Endometrial microvascular endothelial cells (primary cell): Measurements from ENCODE around the gene DCP1B. TPM values are rescaled to one million over a fixed set of nuclear protein-coding genes. Genes with fewer than 3 reads are reported as not detected.

Experiments used
- in situ Hi-C: cut with HindIII; loops from 2 replicates; pipeline ENCODE4 v1.10.0; 2017; ENCODE audit warnings: low sequenced_read_pairs, low pct_unique_long_range_greater_than_20kb; ENCODE audit errors: inconsistent ontology term
- total RNA-seq: library from RNA; depleted of rRNA; stranded (reverse); fragments of >200 nt; gene quantifications from one replicate; pipeline ENCODE4 v1.2.3, GENCODE V29; 2015; ENCODE audit errors: inconsistent ontology term

The DCP1B gene
- 32.5 TPM for total RNA-seq

DNA sequence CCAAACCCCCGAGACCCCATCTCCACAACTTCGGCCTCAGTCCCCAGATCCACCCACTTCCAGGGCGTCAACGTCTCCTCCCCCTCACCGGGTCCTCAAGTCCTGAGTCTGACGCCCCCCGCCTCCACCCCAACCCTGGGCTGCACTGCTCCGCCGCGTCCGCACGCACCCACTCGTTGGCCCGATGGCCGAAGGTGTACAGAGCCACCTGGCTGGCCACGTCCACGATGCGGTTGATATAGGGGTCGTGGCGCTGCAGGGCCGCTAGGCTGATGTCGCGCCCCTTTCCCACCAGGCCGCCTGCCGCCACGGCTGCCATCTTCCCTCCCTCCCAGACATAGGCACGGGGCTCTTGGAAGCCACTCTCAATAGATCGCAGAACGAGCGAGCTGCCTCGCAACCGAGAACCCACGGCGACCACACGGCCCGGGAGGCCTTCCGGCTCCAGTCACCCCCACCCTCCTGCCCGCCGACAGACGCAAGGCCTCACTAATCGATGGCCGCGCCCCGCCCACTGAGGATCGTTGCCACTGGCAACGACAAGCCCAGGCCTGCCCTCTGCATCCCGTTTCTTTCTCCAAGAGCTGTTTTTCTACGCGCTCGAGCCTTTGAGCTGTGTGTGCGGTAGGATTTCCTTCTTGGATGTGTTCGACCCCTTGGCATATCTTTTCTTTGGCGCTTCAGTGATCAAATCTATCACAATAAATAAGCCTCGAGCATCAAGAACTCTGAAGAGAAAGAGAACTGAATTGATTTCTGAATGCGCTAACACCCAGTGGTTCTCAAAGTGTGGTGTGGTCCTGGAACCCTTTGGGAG lies at the start of gene DCP1B:
Gene DCP1B, minus strand, starts transcription at position 345 of the 817 bp plus-strand sequence. Its CDS starts 26 bp downstream, at position 319.
- in situ Hi-C loops = no loop called here

DNA sequence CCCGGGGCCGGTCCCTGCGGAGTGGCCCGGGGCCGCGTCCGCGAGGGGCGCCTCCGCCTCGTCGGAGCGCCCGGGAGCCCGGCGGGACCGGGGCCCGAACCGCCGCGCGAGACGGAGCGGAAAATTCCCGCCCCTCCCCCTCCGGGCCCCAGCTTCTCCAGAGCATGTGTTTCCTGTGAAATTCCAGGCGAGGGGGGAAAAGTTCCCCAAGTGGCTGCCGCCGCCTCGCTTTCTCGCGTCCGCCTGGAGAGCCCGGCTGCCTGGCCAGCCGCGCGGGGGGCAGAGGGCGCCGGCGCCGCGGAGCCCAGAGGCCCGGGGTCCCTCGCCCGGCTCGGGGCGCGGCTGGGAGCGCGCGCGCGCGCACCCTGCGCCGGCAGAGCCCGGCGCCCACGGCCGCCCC lies 49.4 kb upstream of the DCP1B start:
- in situ Hi-C loops = no loop called here

DNA sequence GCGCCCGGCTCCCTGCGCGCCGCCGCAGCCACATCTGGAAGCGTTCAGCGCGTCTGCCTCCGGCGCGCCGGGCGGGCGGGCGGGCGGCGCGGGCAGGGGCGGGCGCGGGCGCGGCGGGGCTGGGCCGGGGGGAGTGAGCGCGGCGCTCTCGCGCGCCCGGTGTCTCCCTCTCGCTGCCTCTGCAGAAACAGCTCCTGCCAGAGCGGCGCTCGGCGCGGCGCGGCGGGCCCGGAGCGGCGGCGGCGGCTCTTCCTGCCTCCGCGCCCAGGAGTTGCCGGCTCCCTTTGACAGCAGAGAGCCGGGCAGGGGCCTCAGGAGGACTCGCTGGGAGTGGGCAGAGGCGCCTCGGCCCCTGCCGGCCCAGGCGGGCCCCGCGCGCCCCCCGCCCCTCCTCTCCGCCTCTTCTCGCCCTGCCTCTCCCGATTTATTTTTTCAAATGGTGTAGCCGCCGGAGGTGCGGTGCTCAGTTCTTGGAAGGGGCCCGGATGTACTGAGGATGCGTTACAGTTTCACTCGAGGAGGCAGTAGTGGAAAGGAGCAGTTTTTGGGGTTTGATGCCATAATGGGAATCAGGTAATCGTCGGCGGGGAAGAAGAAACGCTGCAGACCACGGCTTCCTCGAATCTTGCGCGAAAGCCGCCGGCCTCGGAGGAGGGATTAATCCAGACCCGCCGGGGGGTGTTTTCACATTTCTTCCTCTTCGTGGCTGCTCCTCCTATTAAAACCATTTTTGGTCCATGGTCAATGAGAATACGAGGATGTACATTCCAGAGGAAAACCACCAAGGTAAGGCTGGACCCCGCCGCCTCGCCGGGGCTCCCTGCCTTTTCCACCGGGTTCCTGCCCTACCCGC lies 48.8 kb upstream of the DCP1B start, which contains the start of gene CACNA1C:
Gene CACNA1C, plus strand, starts transcription at position 162 of the 853 bp plus-strand sequence. Its CDS starts 576 bp downstream, at position 738.
- in situ Hi-C loops = no loop called here

DNA sequence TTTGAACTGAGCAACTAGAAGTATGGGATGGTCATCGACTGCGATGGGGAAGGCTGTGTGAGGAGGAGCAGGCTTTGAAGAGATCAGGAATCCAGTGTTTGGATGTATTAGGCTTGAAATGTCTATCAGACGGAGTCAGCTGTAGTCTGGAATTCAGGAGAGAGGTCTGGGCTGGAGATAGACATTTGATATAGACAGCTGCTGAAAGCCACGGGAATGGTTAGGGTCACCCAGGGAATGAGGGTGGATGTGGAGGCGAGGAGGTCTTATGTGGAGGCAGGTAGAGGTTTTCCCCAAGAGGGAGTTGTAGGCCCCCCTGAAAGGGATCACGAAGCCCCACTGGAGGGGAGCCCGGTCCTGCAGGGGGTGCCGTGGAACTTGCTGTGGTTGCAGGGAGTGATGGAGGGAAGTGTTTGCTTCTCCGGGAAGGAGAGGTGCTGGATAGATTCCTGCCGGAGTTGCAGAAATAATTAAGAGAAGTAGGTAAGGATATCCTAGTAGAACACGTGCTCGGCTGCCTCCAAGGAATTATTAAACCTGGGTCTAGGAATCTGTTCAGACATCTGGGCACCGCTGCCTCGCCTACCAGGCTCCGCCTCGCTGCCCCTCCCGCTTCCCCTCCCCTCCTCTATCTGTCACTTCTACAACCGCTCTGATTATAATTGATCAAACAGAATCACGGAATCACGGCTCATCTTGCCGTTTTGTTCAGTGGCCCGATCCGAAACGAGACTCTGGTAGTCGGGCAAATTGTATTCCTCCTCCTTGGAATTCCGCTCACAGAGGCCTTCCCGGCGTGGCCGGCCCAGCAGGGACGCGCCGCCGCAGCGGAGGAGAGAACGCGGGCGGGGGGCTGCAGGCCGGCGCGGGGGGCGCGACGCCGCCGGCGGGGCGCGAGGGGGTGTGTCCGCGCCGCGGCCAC lies 47.7 kb upstream of the DCP1B start:
- in situ Hi-C loops = no loop called here

DNA sequence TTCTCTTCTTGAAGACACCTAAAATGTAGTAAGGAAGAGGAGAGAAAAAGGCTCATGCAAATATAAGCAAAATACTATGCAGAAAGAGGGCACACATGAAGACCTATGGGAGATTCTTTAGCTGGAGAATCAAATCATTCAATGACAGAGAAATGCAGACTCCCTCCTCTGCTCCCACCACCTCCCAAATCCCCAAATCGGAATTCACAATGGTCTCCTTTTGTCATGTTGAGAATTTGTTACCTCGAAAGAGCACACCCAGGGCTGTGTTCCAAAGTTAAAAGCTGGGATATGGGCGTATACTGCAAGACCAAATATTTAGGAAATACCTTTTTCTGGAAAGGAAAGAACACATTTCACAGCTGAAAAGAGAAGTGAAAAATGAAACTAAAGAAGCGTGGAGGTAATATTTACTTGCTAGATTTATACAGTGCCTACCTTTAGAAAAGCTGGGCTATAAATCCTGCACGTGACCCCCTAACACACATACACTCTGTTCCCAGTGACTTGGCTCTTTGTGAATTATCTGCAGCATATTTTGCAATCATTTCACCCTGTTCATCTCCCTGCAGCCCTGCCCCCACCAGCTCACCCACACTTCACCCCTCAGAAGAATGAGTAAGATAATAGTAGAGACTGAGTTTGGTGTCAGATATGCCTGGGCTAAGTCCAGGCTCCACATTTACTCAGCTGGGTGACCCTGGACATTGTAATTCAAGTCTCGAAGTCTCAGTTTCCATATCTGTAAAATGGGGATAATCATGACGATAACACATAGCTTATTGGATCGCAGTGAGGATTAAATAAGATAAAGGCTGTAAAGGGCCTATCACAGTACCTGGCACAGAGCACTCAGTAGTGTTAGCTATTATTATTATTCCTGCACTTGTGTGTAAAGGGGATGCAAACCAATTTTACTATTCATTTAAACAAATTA lies 45.6 kb upstream of the DCP1B start:
- in situ Hi-C loops = no loop called here

DNA sequence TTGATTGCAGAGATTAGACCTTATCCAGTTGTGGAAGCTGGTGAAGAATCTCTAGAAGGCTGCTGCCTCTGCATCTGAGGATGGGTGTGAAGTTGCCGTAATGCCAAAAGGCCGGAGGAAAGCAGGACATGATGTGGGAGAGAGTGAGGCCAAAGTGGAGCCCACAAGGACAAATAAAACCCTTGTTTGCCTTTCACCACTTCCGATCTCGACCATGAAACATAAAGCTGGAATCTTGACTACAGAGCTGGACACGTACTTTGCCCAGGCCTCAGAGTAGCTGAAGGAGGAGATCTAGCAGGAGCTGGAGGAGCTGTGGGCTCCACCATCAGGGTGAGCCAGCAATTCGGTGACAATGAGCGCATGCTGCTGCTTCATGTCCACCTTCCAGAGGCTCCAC lies 43.5 kb upstream of the DCP1B start:
- in situ Hi-C loops = no loop called here

DNA sequence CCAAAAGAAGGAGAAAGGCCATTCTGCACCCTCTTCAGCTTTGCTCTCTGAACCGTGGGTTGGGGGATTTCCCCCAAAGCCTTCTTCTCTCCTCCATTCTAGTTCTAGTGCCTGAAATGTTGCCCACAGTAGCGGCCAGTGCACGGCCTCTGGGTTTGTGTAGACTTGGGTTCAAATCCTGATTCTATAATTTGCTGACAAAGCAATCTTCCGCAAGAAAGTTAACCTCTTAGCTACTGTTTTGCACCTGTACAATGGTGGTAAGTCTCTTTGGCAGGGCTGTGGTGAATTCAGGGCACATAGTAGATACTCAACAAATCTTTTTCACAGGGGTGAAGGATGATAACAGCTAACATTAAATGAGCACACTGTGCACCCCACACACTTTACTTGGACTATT lies 42.7 kb upstream of the DCP1B start:
- in situ Hi-C loops = no loop called here

DNA sequence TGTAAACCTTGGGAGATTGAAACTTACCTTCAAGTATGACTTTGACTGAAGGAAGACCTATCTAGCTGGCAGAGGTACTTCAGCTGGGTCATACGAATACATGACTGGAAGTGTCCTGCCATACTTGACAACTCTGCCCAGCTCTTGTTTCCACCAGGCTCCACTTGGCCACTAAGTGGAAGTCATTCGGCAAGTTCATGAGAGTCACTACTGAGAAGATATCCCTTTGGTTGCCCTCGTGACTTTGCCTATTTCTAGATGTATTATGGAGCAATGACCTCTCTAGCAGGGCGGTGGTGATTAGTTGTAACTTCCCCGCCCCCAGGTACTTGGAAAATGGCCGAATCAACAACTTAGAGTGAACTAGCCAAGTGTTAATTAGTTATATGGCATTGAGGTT lies 39.9 kb upstream of the DCP1B start:
- in situ Hi-C loops = no loop called here

DNA sequence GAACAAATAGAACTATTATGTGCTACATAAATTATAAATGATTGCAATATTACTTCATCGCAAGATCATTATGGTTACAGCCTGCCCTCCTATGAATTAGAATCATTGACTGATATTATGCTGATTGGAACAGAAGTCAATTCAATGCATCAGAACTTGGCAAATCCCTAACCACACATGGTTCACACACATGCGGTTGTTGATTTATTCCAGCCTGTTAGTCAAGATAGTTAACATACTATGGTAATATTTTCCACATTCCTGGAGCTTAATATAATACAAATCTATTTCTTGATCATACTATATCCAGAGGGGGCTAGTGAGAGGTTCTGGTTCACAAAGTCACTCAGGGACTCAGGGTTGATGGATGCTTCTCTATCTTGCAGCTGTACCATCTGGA lies 38.8 kb upstream of the DCP1B start:
- in situ Hi-C loops = no loop called here

DNA sequence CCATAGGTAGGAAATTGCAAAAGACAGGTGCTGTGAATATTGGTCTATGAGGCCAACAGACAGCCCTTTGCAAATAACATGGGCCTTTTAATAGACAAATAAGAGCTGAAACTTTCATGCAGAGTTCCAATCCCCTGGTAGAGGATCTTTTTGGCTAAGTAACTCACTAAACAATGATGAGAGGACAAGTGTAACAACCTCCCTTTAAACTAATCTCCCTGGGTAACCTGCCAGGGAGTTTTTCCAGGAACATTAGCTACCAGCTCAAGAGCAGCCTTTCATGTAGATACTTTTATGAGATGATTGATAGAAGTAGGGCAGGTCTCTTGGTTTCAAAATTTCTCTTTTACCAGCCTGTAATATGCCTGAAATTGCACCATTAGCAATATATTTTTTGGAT lies 34.8 kb upstream of the DCP1B start:
- in situ Hi-C loops = no loop called here

DNA sequence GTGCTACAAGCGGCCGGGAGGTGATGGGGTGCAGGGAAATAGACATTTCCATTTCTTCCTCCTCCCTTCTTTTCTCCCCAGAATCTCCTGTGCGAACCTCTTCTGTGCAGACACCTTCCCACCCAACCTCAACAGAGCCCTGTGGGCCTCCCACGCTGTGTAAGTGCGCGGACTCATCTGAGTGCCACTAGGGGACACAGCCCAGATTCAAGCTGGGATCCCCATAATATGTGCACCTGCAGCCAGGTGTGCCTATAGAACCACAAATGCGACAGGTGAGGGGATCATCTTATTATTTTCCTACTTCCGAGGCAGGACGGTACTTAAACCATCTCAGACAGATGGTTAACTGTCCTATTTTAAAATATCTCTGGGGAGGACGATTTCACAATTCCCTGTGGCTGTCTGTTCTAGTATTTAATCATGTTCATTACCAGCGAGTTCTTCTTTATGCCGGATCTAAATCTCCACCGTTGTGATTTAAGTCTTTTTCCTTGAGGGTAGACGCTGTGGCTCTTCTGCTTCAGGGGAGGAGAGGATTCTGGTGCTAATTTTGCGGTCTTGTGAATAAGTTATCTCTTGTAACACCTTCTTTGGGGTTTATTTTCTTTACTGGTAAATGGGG lies 31.3 kb upstream of the DCP1B start:
- in situ Hi-C loops = no loop called here

DNA sequence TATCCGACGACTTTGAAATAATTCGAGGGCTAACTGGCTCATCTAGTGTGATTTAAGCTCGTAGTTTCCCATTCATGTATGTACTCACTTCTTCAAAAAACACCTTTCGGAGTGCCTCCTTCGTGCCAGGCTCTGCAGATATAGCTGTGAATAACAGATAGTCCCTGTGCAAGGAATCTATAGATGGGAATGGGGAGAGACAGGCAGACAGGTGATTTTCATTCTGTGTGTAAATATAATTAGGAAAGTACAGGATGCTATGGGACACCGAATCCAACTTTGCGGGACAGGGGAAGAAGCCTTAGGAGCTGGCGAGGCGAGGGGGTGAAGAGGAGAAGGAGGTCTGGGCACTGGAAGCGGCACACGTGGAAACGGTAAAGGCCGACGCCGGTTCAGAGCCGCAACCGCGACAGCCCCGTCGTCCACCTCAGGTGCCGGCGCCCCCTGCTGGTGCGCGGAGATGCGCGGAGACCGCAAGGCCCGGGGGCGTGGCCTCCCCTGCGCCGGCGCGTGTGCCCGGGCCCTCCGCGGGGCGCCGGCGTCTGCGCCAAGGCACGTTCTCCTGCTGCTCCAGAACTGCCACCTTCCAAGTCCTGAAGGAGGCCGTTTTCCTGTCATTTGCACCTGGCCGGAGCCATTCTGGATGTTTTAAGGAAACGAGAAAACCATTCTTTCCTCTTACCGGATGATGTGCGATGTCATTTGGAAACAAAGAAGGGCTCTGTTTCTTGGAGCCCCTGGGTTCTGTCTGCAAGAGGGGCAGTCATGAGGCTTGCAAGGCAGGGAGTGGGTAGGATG lies 30.6 kb upstream of the DCP1B start:
- in situ Hi-C loops = no loop called here

DNA sequence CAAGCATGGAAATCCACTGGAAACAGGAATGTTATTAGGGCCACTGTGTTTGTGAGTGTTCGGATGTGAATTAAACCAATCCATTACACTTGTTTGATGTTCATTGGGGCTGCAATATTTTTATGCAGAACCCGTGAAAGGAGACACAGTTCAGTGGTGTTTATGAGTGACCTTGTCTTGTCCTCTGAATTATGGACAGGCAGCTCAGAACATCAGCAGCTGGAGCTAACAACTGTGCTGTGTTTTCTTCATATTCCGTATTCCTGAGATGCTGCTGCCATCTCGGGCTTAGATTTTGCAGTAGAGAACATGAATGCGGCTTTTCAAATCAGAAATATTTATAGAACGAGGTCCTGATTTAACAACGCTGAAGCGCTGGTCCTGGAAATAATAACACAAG lies 28.2 kb upstream of the DCP1B start:
- in situ Hi-C loops = no loop called here

DNA sequence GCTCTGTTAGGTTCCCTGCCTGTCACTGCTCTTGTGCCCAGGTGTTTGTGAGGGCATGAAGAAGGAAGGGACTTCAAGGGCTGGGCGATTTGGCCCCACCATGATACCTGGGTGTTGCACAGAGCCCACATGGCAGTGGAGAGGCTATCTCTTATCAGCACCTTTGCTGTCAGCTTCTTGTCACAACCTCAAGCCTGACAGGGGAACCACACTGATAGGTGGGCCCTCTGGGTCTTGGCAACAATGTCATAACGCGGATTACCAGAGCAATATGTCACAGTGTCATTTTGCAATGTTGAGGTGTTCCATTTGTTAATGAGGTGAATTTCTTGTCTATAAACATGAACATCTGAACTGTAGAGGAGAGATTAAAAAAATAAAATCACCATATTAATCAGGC lies 25.6 kb upstream of the DCP1B start:
- in situ Hi-C loops = no loop called here

DNA sequence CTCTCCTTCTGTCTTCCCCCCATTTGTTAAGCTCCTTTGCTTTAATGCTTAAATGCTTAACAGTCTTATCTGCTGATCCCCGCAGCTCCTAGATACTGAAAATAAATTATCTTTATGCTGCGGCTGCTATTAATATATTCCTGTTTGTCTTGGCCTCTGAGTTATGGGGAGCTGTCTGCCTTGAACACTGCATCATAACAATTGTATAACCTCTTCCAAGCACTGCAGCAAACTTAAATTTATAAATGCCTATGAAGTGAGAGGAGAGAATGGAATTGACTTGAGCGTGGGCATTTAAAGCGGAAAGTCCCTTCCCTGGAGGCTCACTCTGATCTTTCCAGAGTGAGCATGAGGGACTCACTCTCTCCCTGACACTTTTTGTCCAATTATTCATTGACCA lies 23.1 kb upstream of the DCP1B start:
- in situ Hi-C loops = no loop called here

DNA sequence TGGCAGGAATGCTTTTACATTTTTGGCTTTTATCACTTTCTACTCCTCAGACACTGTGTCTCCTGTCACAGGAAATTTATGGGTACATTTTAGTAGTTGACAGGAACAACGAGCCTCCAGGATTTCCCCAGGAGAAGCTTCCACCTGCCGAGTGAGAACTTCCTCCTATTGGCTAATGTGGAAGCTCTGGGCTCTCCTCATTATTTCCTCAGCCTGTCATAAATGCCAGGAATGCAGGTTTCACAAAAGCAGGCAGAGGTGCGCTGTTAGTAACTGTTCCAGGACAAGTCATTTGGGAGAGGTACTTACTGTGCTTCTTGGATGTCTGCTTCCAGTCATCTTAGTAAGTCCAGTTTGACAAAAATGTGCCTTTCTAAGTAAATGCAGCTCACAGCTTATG lies 19.1 kb upstream of the DCP1B start:
- in situ Hi-C loops = no loop called here

DNA sequence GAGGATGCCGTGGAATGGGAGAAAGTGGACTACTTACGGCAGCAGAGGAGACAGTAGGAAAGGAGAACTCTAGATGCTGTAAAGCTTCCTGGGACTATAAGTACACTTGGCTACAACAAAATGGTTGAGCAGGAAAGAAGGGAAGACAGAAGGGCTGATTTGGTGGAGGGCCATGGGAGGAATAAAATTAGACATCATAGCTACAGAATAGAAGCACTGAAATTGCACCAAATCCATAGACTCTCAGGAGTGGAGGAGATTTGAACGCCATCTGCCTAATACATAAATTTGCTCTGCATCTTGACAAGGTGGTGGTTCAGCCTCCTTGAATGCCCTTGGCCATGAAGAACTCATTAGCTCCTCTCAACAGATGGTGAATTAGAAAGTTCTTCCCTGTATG lies 16.3 kb upstream of the DCP1B start:
- in situ Hi-C loops = no loop called here
